RCC 7860 (cell line): ENCODE measurements around the gene CELF2.

Experiments
- DNase-seq: peaks from one replicate; pipeline ENCODE4 v3.0.0-alpha.2; 2015; ENCODE audit warnings: low spot score
- FAIRE-seq: peaks from 2 replicates; lab custom pipeline; 2012; peaks lifted over from hg19 to GRCh38; lab: Jason Lieb, UNC

The CELF2 gene

GRCh38 chr10:11057018-11057417 lies 39.3 kb downstream of the CELF2 start:
- FAIRE-seq (no peak), DNase-seq (no peak)

- FAIRE-seq (no peak), DNase-seq (no peak)
These were observed 39.8 kb downstream of the CELF2 start for GRCh38 chr10:11057448-11057847.

- DNase-seq, result no peak
- FAIRE-seq, result no peak
These were observed 40.3 kb downstream of the CELF2 start for GRCh38 chr10:11057994-11058393.

- no peak for DNase-seq
- FAIRE-seq, result no peak
These were observed 41.3 kb downstream of the CELF2 start for GRCh38 chr10:11058965-11059364.

GRCh38 chr10:11063856-11064255 lies 46.2 kb downstream of the CELF2 start:
- no peak for FAIRE-seq
- DNase-seq, result no peak

- no peak for FAIRE-seq
- DNase-seq, result no peak
These were observed 47.2 kb downstream of the CELF2 start for GRCh38 chr10:11064832-11065231.

GRCh38 chr10:11065567-11065966 lies 47.9 kb downstream of the CELF2 start:
- no peak for FAIRE-seq

GRCh38 chr10:11066520-11066919 lies 48.8 kb downstream of the CELF2 start:
- FAIRE-seq, result no peak
- no peak for DNase-seq

More at GRCh38 chr10:11065567-11065966, 47.9 kb downstream of the CELF2 start:
- no peak for DNase-seq

- FAIRE-seq, result no peak
- DNase-seq, result no peak
These were observed 51.4 kb downstream of the CELF2 start for GRCh38 chr10:11068861-11069633.

- no peak for FAIRE-seq
- no peak for DNase-seq
These were observed 55.7 kb downstream of the CELF2 start for GRCh38 chr10:11073410-11073809.

- DNase-seq (no peak), FAIRE-seq (no peak)
These were observed 57.0 kb downstream of the CELF2 start for GRCh38 chr10:11074536-11075267.

- no peak for DNase-seq
- no peak for FAIRE-seq
These were observed 58.5 kb downstream of the CELF2 start for GRCh38 chr10:11076221-11076620.

GRCh38 chr10:11080564-11080984 lies 62.9 kb downstream of the CELF2 start:
- no peak for FAIRE-seq

GRCh38 chr10:11081408-11081807 lies 63.7 kb downstream of the CELF2 start:
- FAIRE-seq, result no peak
- DNase-seq, result no peak

More at GRCh38 chr10:11080564-11080984, 62.9 kb downstream of the CELF2 start:
- no peak for DNase-seq

- DNase-seq (no peak), FAIRE-seq (no peak)
These were observed 64.9 kb downstream of the CELF2 start for GRCh38 chr10:11082526-11082925.

GRCh38 chr10:11083051-11083450 lies 65.4 kb downstream of the CELF2 start:
- DNase-seq (no peak), FAIRE-seq (no peak)

GRCh38 chr10:11085545-11085944 lies 67.9 kb downstream of the CELF2 start:
- DNase-seq, result no peak
- no peak for FAIRE-seq

- FAIRE-seq, result no peak
- DNase-seq, result no peak
These were observed 68.6 kb downstream of the CELF2 start for GRCh38 chr10:11086177-11086840.

- FAIRE-seq (no peak), DNase-seq (no peak)
These were observed 69.7 kb downstream of the CELF2 start for GRCh38 chr10:11087372-11087771.

- no peak for FAIRE-seq
These were observed 71.0 kb downstream of the CELF2 start for GRCh38 chr10:11088709-11089108.

GRCh38 chr10:11089272-11089671 lies 71.6 kb downstream of the CELF2 start:
- FAIRE-seq, result no peak
- DNase-seq, result no peak

More at GRCh38 chr10:11088709-11089108, 71.0 kb downstream of the CELF2 start:
- no peak for DNase-seq
